ENCODE data around the gene KNOP1.
"Not testable (repeated sequence)": the region's sequence is repeated elsewhere in the genome, so short reads cannot be mapped to it uniquely, and the experiment has no call there.

KNOP1 gene

GRCh38 chr16:19680881-19681340 lies 37.1 kb downstream of the KNOP1 start:
- no peak for DNase-seq

GRCh38 chr16:19679281-19679680 lies 38.7 kb downstream of the KNOP1 start:
- DNase-seq, result not testable (repeated sequence)

- no peak for DNase-seq
Observed at GRCh38 chr16:19678804-19679203, 39.2 kb downstream of the KNOP1 start.

- DNase-seq, result no peak
Observed at GRCh38 chr16:19677402-19677801, 40.6 kb downstream of the KNOP1 start.

- no peak for DNase-seq
Observed at GRCh38 chr16:19674485-19674884, 43.5 kb downstream of the KNOP1 start.

- no peak for DNase-seq
Observed at GRCh38 chr16:19672378-19672777, 45.6 kb downstream of the KNOP1 start.

- DNase-seq, result no peak
Observed at GRCh38 chr16:19666477-19666876, 51.5 kb downstream of the KNOP1 start.

GRCh38 chr16:19665313-19665712 lies 52.7 kb downstream of the KNOP1 start:
- not testable (repeated sequence) for DNase-seq

- DNase-seq, result no peak
Observed at GRCh38 chr16:19664166-19664565, 53.9 kb downstream of the KNOP1 start.

- DNase-seq, result no peak
Observed at GRCh38 chr16:19662351-19662750, 55.7 kb downstream of the KNOP1 start.

- DNase-seq, result no peak
Observed at GRCh38 chr16:19660432-19660831, 57.6 kb downstream of the KNOP1 start.

- no peak for DNase-seq
Observed at GRCh38 chr16:19659554-19659953, 58.5 kb downstream of the KNOP1 start.

GRCh38 chr16:19657831-19658230 lies 60.2 kb downstream of the KNOP1 start:
- no peak for DNase-seq

GRCh38 chr16:19655242-19655777 lies 62.7 kb downstream of the KNOP1 start:
- no peak for DNase-seq

- no peak for DNase-seq
Observed at GRCh38 chr16:19654147-19654546, 63.9 kb downstream of the KNOP1 start.
